ENCODE measurements around the gene MICU1.
"Not testable (repeated sequence)": the region's sequence is repeated elsewhere in the genome, so short reads cannot be mapped to it uniquely, and the experiment has no call there.

The MICU1 gene

GRCh38 chr10:72502581-72502980 lies 123.3 kb downstream of the MICU1 start:
- DNase-seq, result no peak

GRCh38 chr10:72499701-72500100 lies 126.2 kb downstream of the MICU1 start:
- DNase-seq, result no peak

- no peak for DNase-seq
Observed at GRCh38 chr10:72490951-72491350, 134.9 kb downstream of the MICU1 start.

- no peak for DNase-seq
Observed at GRCh38 chr10:72487521-72487920, 138.4 kb downstream of the MICU1 start.

- DNase-seq, result no peak
Observed at GRCh38 chr10:72487116-72487515, 138.8 kb downstream of the MICU1 start.

GRCh38 chr10:72485701-72486100 lies 140.2 kb downstream of the MICU1 start:
- no peak for DNase-seq

- no peak for DNase-seq
Observed at GRCh38 chr10:72484521-72484920, 141.4 kb downstream of the MICU1 start.

- DNase-seq, result no peak
Observed at GRCh38 chr10:72483471-72483870, 142.4 kb downstream of the MICU1 start.

GRCh38 chr10:72480861-72481260 lies 145.0 kb downstream of the MICU1 start:
- no peak for DNase-seq

- DNase-seq, result no peak
Observed at GRCh38 chr10:72477463-72477862, 148.4 kb downstream of the MICU1 start.

GRCh38 chr10:72472306-72472705 lies 153.6 kb downstream of the MICU1 start:
- DNase-seq, result no peak

- DNase-seq, result no peak
Observed at GRCh38 chr10:72470666-72471065, 155.2 kb downstream of the MICU1 start.

GRCh38 chr10:72467064-72467463 lies 158.8 kb downstream of the MICU1 start:
- not testable (repeated sequence) for DNase-seq

GRCh38 chr10:72466018-72466417 lies 159.9 kb downstream of the MICU1 start:
- DNase-seq, result no peak

GRCh38 chr10:72464438-72464837 lies 161.4 kb downstream of the MICU1 start:
- DNase-seq, result no peak

GRCh38 chr10:72462261-72462660 lies 163.6 kb downstream of the MICU1 start:
- DNase-seq, result no peak

GRCh38 chr10:72461085-72461484 lies 164.8 kb downstream of the MICU1 start:
- DNase-seq, result no peak

- DNase-seq, result no peak
Observed at GRCh38 chr10:72460284-72460876, 165.5 kb downstream of the MICU1 start.

- no peak for DNase-seq
Observed at GRCh38 chr10:72459301-72459700, 166.6 kb downstream of the MICU1 start.

- no peak for DNase-seq
Observed at GRCh38 chr10:72455889-72456595, 169.8 kb downstream of the MICU1 start.

- no peak for DNase-seq
Observed at GRCh38 chr10:72449941-72450441, 175.9 kb downstream of the MICU1 start.

GRCh38 chr10:72445851-72446250 lies 180.0 kb downstream of the MICU1 start:
- DNase-seq, result no peak

- DNase-seq, result not testable (repeated sequence)
Observed at GRCh38 chr10:72442969-72443368, 182.9 kb downstream of the MICU1 start.

GRCh38 chr10:72435570-72435969 lies 190.3 kb downstream of the MICU1 start:
- DNase-seq, result no peak

- not testable (repeated sequence) for DNase-seq
Observed at GRCh38 chr10:72430936-72431335, 194.9 kb downstream of the MICU1 start.

All from activated effector memory CD4-positive, alpha-beta T cell treated with Interleukin-2 at 50 U/mL for 16 hours (primary cell).